SH-SY5Y (cell line): Measurements from ENCODE around the gene PIK3C3.

Source experiments
- GATA2 ChIP-seq: IDR thresholded peaks from 2 replicates; pipeline ENCODE4 v1.6.1; 2011; ENCODE audit warnings: mild to moderate bottlenecking, low read depth, low read length
- GATA3 ChIP-seq: IDR thresholded peaks from 2 replicates; pipeline ENCODE4 v1.6.1; 2011; ENCODE audit warnings: low read depth, mild to moderate bottlenecking, low read length, moderate library complexity

DNA sequence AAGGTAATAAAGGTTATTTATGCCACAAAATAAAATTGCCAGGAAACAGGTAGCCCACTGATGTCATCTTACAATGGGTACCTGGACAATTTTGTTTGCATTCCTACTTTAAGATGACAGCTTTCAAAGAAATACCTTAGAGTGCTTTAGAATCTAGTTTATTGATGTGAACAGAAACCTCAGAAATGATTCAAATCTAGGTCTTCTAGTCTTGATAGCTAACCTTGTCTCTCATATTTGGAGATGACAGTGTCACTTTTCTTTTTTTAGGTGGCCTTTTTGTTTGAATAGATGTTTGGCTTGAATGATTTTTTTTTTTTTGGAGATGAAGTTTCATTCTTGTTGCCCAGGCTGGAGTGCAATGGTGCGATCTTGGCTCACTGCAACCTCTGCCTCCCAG, 69.1 kb downstream of the PIK3C3 start:
- TF ChIP-seq GATA2, result no peak
- TF ChIP-seq GATA3, result no peak
